OCI-LY7 (cell line): Measurements from ENCODE around the gene PPTC7.

Experiments
- CTCF ChIP-seq: fragments of 200-600 bp; sonication (generic); conservative IDR thresholded peaks from 2 replicates; pipeline ENCODE4 v1.5.1; 2014; ENCODE audit warnings: mild to moderate bottlenecking, antibody characterized with exemption, low read length, moderate library complexity, mixed read lengths
- EZH2phosphoT487 ChIP-seq: fragments of 200-600 bp; sonication (generic); IDR thresholded peaks from 2 replicates; pipeline ENCODE4 v1.6.1; 2018; ENCODE audit warnings: low read depth, borderline replicate concordance, mild to moderate bottlenecking, mixed run types, antibody characterized with exemption, low read length, moderate library complexity, mixed read lengths

GRCh38 chr12:110550981-110551380, 32.1 kb downstream of the PPTC7 start:
- TF ChIP-seq EZH2phosphoT487 (no peak), CTCF (no peak)
